OCI-LY1 (cell line): Measurements from ENCODE around the gene ADGRV1.

Experiments used
- EZH2 ChIP-seq: fragments of 200-600 bp; sonication (generic), shearing (Covaris generic); IDR thresholded peaks from 2 replicates; pipeline ENCODE4 v1.8.0; 2017; ENCODE audit warnings: borderline replicate concordance, mixed run types, mild to moderate bottlenecking, antibody characterized with exemption, low read length, moderate library complexity, mixed read lengths
- TF ChIP-seq, protein P1 (sequence below): fragments of 200-600 bp; sonication (generic), shearing (Covaris generic); IDR thresholded peaks from 2 replicates; pipeline ENCODE4 v1.5.1; 2017; ENCODE audit warnings: mild to moderate bottlenecking, antibody characterized with exemption, low read length, moderate library complexity, mixed read lengths

DNA sequence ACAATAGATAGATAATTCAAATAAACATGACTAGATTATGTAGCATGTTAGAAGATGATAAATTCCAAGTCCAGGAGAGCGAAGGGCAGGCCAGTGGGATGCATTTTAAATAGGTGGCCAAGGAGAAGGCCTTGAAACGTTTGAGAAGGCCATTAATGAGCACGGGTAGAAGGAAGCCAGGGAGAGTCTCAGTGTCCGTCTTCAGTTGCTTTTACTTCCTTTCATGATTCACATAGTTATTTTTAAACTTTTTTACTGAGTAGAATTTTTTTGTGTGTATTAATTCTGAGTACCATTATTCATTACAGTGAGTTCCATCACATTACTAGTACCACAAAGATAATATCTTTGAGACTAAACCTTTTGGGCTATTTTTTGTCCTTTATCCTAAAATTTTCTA lies 565.3 kb downstream of the ADGRV1 start:
- no peak for TF ChIP-seq EZH2
- TF ChIP-seq, protein P1, sequence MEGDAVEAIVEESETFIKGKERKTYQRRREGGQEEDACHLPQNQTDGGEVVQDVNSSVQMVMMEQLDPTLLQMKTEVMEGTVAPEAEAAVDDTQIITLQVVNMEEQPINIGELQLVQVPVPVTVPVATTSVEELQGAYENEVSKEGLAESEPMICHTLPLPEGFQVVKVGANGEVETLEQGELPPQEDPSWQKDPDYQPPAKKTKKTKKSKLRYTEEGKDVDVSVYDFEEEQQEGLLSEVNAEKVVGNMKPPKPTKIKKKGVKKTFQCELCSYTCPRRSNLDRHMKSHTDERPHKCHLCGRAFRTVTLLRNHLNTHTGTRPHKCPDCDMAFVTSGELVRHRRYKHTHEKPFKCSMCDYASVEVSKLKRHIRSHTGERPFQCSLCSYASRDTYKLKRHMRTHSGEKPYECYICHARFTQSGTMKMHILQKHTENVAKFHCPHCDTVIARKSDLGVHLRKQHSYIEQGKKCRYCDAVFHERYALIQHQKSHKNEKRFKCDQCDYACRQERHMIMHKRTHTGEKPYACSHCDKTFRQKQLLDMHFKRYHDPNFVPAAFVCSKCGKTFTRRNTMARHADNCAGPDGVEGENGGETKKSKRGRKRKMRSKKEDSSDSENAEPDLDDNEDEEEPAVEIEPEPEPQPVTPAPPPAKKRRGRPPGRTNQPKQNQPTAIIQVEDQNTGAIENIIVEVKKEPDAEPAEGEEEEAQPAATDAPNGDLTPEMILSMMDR: no peak
